DMS153 treated with DMSO at 0.1 percent for 48 hours (cell line): ENCODE results near the gene RBM39.

Experiments used
- DNase-seq: peaks from one replicate; lab custom pipeline; 2025; ENCODE audit not compliant: unreplicated experiment; lab: John Stamatoyannopoulos, UW

The RBM39 gene

DNA sequence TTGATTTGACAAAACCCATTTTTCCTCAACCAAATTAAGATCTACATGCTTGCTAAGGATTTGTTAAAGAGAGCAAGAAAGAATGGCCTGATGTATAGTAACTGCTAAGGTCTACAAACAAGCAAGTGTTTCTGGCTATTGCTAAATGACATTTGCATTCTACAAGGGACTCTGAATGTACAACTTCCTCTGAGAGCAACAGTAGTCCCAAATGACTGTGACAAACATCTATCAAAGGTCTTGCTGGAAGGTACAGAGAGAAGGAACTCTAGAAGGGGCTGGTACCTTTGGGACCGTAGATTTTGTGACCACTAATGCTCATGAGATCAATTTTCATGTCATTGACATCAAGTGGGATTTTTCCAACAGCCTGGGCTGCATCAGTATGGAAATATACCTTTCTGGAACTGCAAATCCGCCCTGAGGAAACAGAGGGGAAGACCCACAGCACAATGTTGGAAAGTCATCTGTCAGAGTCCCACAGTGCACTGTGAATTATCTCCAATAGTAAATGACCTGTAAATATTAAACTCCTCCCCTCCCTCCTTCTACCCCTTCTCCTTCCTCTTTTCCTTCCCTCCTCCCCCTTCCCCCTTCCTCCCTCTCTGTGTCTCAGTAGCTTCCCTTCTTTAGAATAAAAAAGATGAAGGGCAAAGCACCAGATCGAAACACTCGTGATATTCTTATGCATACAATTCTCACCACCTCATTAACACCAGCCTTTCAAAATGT, 61.4 kb downstream of the RBM39 start:
- no peak for DNase-seq

DNA sequence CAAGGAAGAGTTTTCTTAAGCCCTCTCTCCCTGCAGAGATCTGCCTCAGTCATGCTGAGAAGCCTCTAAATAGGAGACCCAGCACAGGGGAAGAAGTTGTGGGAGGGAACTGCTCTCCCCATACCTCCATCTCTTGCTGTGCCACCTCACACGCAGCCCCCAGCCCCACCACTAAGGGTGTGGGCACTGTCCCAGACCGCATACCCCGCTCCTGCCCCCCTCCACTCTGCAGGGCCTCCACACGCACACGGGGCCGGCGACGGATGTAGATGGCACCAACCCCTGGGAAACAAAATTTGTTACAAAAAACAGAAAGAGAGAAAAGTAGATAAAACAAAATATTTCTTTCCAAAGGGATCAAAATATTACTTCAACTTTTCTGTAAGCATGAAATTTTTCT, 67.1 kb downstream of the RBM39 start:
- no peak for DNase-seq

DNA sequence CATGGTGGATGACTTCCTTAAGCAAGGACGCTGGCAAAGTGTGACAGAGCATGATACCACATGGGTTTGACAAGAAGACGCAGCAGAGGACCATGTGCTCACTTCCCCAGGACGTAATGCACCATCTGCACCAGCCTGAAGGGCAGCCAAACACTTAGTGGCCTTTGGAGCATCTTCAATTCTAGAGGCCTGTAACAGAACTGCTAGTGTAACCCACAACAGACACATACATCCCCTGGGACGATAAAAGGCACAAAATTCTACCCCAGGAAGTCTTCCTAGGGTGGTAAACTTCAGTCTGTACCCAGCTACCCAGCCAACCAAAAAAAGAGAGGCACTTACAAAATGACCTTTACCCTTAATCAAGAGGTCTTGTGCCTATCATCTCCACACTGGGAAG, 68.2 kb downstream of the RBM39 start:
- DNase-seq: no peak

- DNase-seq: no peak
These were observed 72.4 kb downstream of the RBM39 start for GRCh38 chr20:35669681-35670080.

GRCh38 chr20:35669221-35669620, 72.8 kb downstream of the RBM39 start:
- no peak for DNase-seq

GRCh38 chr20:35665949-35666288, 76.1 kb downstream of the RBM39 start:
- no peak for DNase-seq

DNA sequence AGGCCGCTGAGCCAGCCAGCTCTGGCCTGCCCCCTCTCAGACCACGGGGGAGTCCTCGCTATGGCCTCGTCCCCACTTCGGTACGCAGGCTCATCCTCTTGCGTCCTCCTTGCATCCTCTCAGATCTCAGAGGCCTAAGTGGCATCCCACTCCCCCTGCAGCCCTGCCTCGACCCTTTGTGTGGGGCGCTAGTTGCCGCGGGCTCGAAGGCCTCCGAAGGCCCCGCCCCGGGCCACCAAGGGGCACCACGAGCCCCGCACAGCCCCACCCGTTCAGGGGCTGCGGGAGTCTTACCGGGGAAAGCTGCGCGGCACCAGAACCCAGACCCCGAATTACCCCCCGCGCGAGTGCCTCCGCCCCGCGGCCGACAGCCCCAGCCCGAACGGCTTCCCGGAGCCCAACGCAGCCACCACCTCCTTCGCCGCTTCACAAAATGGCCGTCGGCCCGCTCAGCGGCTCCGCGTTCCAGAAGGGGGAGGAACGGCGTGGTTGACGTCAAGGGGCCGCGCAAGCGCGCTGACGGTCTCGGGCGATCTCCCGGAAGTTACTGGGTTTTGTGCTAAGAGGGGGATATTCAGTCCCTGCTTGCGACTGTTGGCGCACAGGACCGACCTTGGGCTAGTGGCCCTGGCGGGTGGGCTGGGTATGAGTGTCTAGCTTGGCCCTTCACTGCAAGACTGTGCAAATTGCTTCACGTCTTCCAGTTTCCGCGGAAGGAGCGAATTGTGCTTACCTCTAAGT, 77.4 kb downstream of the RBM39 start, which contains the start of the genes CPNE1 and RBM12:
Gene CPNE1, minus strand, starts transcription at position 435 of the 741 bp plus-strand sequence. CDS start 31,977 bp downstream, outside the sequence.
Gene RBM12, minus strand, starts transcription at position 435 of the 741 bp plus-strand sequence. CDS start 9,578 bp downstream, outside the sequence.
- DNase-seq: peak; percentile 83

DNA sequence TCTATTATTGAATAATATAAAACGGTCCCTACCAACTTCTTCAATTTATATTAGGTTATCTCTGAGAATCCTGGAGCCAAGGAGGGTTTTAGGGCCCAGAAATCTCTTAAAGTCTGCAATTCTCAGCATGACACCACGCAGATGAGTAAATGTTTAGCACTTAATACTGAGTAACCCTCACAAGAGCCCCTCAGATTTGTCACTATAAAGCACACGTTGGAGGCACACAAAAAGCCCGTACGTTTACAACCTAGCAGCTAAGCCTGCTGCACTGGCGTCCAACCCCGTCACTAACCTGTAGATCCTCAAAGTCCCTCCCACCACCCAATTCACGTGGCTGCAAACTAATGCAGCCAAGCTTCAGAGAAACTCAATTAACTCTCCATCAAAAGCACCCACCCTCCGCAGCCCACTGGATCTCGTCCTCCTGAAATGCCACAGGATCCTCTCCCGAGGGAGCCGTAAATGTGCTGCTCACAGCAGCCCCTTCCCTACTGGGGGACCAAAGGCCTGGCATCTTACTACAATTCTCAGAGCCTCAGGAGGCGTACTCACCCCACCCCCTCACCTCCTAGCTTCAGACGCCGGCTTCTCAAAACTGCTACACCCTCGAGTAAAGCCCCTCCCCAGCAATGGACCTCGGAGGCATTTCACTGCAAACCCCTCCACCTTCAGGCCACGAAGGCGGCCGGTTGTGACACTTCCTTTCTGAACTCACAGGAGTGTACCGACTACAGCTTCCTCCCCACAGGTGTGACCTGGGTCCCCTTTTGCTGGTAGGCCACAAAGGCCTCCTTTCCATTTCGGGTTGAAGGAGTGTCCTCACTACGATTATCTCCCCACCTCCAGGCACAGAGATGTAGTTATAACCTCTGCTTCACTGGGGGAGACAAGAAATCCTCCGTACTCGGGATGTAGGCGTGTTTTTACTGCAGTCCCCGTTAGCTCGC, 78.3 kb downstream of the RBM39 start:
- peak; percentile 48 for DNase-seq

DNA sequence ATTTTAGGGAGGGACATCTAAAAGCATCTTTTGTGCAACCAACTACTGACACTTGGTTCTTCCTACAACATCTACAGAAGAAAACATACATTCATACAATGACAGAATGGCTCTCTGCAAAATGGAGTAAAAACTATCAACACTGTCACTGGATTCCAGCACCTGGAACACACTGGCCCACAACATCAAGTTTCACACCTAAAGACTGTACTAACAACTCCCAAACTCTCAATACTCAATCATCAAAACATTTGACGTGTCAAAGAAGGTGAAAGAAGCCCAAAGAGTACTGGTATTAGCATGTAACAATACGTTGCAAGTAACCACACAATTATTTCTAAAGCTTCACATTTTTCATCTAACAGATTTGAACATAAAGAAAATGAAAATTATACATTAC, 79.5 kb downstream of the RBM39 start:
- no peak for DNase-seq

DNA sequence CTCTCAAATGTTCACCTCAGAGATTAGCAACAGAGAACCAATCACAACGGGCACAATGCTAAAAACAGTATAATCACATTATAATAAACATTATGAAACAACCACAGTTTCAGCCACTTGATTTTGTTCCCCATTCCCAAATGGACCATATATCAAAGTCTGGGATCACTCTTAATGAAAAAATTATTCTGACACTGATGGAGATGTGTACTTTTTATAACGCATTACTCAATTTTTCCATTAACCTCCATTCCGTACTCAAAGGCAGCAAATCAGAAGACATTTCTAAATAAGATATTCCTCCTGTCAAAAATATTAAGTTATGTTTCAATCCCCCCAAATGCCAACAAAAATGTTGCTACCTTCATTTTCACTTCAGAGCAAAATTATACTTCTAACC, 80.2 kb downstream of the RBM39 start:
- no peak for DNase-seq

- DNase-seq: no peak
These were observed 81.0 kb downstream of the RBM39 start for GRCh38 chr20:35661053-35661452.

GRCh38 chr20:35660122-35660937, 81.7 kb downstream of the RBM39 start:
- DNase-seq: no peak

DNA sequence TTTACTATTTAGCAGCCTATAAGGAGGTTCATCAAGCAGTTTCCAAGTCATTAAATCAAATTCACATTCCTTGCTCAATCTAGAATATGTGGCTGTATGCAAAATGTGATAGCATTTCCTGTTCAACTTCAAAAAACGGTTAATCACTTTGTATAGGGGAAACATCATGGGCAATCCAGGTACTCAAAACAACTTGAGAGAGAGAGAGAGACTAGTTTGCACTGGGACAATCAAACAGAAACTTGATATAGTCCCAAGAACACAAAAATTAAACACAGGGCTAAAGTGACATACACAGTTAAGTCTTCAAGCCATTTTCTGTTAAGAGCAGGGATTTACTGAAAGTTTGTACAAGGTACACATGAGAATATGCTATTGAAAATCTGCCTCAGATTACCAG, 84.8 kb downstream of the RBM39 start:
- no peak for DNase-seq

DNA sequence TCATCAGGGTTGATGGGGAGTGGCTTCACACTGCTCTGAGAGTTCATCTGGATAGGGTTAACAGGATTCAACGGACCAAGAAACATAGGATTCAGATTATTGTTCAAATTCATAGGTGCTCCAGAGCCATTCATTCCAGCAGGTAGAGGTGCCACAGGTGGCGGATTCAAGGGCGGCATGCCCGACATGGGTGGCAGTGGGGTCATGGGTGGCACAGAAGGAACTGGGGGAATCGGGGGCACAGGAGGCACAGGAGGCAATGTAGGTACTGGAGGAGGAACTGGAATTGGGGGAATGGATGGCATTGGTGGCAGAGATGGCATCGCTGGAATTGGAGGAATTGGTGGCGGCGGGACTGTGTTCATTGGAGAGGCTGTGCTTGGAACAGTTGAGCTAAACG, 87.6 kb downstream of the RBM39 start:
- DNase-seq: no peak

DNA sequence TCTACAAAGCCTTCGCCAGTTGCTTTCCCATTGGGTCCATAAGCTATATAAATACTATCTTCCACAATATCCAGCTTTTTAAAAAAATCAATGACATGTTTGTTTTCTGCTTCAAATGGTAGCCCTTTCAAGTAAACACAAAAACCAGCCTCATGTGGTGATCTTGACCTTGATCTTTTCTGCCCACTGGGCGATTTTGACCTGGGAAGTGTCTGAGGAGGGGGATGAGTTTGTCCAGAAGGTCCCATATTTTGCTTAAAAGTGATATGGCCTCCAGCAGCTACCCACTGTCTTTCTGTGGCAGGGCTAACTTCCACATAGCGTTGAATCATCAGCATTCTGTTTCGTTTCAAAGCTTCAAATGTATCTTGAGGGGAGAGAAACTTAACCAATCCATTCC, 88.2 kb downstream of the RBM39 start:
- DNase-seq: no peak
